ENCODE results near the gene SLC26A11. TPM values are rescaled to one million over a fixed set of nuclear protein-coding genes. Genes with fewer than 3 reads are reported as not detected.

The SLC26A11 gene
- total RNA-seq, 4 donors from 2014 or later = 13.2 to 24.7 (median 17.0) TPM

DNA sequence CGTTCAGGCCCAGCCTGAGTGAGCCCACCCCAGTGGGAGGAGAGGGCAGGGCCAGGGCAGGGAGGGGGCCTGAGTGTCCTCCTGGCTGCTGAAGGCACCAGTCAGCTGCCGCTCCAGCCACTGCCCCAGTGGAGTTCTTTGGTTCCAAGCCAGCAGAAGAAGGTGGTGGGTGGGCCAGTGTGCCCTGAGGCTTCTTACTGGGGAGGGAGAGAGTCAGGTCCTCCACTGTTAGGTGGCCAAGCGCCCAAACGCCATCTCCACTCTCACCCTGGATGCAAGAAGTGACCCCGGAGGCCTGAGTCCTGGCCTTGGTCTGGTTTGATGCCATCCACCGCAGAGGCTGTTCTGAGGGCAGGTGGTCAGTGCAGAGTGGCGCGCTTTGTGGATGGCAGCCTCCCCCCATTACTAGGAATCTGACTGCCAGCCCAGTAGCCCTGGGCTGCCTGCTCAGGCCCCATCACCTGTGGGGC, 42.6 kb downstream of the SLC26A11 start:
- 76% methylated on average over 7 of the region's 8 CpGs; no CpG with 5 or more reads in 1 of the 2 donors for WGBS, 2 donors (ENCODE audit: low coverage in 1 of 2)
- no peaks in the 10 kb centered on the region for H3K36me3 ChIP-seq
- no peaks in the 10 kb centered on the region for H3K27me3 ChIP-seq
- peaks cover 15 to 58% (median 38%) of the 10 kb centered on the region in 4 donors for H3K4me1 ChIP-seq
- no peak for DNase-seq
- intact Hi-C loops (cut with DNase I; ENCODE audit: low total_unique reads) = no loop called here
- no peaks in the 10 kb centered on the region for H3K9me3 ChIP-seq
- H3K4me3 ChIP-seq = peak overlapping the region in 2 of 4 donors; percentile 32 to 50
- in situ Hi-C loops (cut with MboI; ENCODE audit: low pct_ligation_motif_present in 1 of 4, low pct_unique_long_range_greater_than_20kb in 1 of 4, low sequenced_read_pairs in 3 of 4) = no loop called here
- TF ChIP-seq, protein P1, sequence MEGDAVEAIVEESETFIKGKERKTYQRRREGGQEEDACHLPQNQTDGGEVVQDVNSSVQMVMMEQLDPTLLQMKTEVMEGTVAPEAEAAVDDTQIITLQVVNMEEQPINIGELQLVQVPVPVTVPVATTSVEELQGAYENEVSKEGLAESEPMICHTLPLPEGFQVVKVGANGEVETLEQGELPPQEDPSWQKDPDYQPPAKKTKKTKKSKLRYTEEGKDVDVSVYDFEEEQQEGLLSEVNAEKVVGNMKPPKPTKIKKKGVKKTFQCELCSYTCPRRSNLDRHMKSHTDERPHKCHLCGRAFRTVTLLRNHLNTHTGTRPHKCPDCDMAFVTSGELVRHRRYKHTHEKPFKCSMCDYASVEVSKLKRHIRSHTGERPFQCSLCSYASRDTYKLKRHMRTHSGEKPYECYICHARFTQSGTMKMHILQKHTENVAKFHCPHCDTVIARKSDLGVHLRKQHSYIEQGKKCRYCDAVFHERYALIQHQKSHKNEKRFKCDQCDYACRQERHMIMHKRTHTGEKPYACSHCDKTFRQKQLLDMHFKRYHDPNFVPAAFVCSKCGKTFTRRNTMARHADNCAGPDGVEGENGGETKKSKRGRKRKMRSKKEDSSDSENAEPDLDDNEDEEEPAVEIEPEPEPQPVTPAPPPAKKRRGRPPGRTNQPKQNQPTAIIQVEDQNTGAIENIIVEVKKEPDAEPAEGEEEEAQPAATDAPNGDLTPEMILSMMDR (IDR thresholded peaks at IDR 0.05) = no peak
- TF ChIP-seq POLR2AphosphoS5 (IDR thresholded peaks at IDR 0.05) = no peak
- TF ChIP-seq EP300 (IDR thresholded peaks at IDR 0.05; ENCODE audit: low read depth) = no peak
- TF ChIP-seq POLR2A (IDR thresholded peaks at IDR 0.05) = no peak
- H3K27ac ChIP-seq = peak overlapping the region; percentile 99 to 100 (median 100)

DNA sequence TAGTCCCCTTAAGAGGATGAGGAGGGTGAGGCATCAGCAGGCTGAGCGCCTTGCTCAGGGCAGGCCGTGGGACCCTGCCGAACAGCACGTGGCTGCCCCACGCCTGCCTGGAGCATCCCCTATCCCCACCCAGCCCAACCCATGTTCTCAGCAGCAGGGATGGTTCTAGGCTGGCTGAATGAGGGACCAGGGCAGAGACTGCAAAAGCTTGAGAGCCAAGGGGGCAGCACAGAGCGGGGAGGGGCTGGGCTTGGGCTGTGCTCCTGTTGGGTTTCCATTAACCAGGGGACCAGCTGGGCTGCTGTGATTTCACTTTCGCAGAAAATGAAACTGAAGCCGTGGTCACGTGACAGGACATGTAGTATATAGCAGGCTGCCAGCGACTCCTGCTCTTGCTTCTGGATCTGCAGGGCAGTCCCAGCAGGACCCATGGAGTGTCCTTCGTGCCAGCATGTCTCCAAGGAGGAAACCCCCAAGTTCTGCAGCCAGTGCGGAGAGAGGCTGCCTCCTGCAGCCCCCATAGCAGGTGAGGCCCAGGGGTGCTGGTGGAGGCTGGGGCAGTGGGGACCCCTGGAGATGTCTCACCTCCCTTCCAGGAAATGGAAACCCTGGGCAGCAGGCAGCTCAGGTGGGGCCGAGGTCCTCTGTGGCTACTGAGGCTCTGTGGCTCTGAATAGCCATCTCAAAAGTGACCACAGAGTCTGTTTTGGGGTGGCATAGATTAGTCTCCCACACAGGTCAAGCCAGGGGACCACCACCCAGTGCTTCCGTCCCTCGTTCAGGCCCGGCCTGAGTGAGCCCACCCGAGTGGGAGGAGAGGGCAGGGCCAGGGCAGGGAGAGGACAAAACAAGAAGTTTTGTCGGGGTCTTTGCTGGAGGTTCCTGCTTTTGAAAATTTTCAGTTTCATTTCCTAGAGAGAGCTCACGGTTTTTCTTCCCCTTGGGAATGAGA, 43.3 kb downstream of the SLC26A11 start:
- DNase-seq = peak; percentile 94
- 10% methylated on average over 18 of the region's 19 CpGs; no CpG with 5 or more reads in 1 of the 2 donors for WGBS, 2 donors (ENCODE audit: low coverage in 1 of 2)
- intact Hi-C loops (cut with DNase I; ENCODE audit: low total_unique reads) (no loop called here), in situ Hi-C loops (cut with MboI; ENCODE audit: low pct_ligation_motif_present in 1 of 4, low pct_unique_long_range_greater_than_20kb in 1 of 4, low sequenced_read_pairs in 3 of 4) (no loop called here)
- no peaks in the 10 kb centered on the region for H3K36me3 ChIP-seq
- no peaks in the 10 kb centered on the region for H3K27me3 ChIP-seq
- H3K4me1 ChIP-seq = peaks cover 15 to 51% (median 37%) of the 10 kb centered on the region in 4 donors
- H3K27ac ChIP-seq = peak overlapping the region; percentile 99 to 100 (median 100)
- no peaks in the 10 kb centered on the region for H3K9me3 ChIP-seq
- H3K4me3 ChIP-seq = peak overlapping the region in 3 of 4 donors; percentile 23 to 50 (median 32)
- TF ChIP-seq, protein P1 (IDR thresholded peaks at IDR 0.05) = peak in 1 of 5 experiments; percentile 11
- TF ChIP-seq EP300 (IDR thresholded peaks at IDR 0.05; ENCODE audit: low read depth) (no peak), POLR2A (IDR thresholded peaks at IDR 0.05) (peak; percentile 57), POLR2AphosphoS5 (IDR thresholded peaks at IDR 0.05) (peak; percentile 73 to 86 (median 79))

- TF ChIP-seq, protein P1 (IDR thresholded peaks at IDR 0.05) = no peak
- no peak for TF ChIP-seq EP300 (IDR thresholded peaks at IDR 0.05; ENCODE audit: low read depth)
- no peak for TF ChIP-seq POLR2AphosphoS5 (IDR thresholded peaks at IDR 0.05)
- TF ChIP-seq POLR2A (IDR thresholded peaks at IDR 0.05) = no peak
- peak overlapping the region; percentile 99 to 100 (median 100) for H3K27ac ChIP-seq
- peak overlapping the region in 3 of 4 donors; percentile 23 to 50 (median 32) for H3K4me3 ChIP-seq
- H3K36me3 ChIP-seq = peaks cover 0 to 5% (median 0%) of the 10 kb centered on the region in 4 donors
- peaks cover 15 to 44% (median 37%) of the 10 kb centered on the region in 4 donors for H3K4me1 ChIP-seq
- peak; percentile 55 for DNase-seq
- no peaks in the 10 kb centered on the region for H3K27me3 ChIP-seq
- in situ Hi-C loops (cut with MboI; ENCODE audit: low pct_ligation_motif_present in 1 of 4, low pct_unique_long_range_greater_than_20kb in 1 of 4, low sequenced_read_pairs in 3 of 4) = no loop called here
- intact Hi-C loops (cut with DNase I; ENCODE audit: low total_unique reads) = no loop called here
- H3K9me3 ChIP-seq = no peaks in the 10 kb centered on the region
- 71 to 100% methylated on average over 2 to 19 of the region's 19 CpGs for WGBS, 2 donors (ENCODE audit: low coverage in 1 of 2)
Observed at GRCh38 chr17:80264205-80265075, 44.2 kb downstream of the SLC26A11 start.

All from transverse colon (tissue), 4 donors.